NCI-H2107 (cell line): ENCODE results near the gene VASH2.

ENCODE experiments used
- DNase-seq: peaks from one replicate; lab custom pipeline; 2025; lab: John Stamatoyannopoulos, UW

VASH2 gene

DNA sequence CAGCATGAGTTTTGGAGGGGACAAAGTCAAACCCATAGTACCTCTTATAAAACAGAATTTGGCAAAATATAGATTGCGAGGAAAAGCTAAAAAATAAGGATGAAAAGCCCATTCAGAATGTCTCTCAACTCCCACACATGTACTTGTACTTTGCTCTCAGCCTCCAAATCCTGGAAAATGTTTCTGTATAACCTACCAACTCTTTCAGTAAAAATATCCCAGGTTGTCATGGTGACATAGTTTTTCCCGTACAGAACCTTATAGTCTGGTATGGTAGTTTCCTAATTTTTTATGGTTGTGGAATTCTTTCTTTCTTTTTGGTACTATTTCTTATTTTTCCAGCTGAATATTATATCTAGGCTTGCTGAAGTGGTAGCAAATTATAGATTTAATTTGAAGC, 85.2 kb downstream of the VASH2 start:
- no peak for DNase-seq
